K562 (cell line): ENCODE data around the gene CARD11. TPM values are rescaled to one million over a fixed set of nuclear protein-coding genes. Genes with fewer than 3 reads are reported as not detected.

Experiments used
- ATAC-seq: fragments of 200-7000 bp; cut with Tn5 transposase; 3 replicates; pipeline ENCODE4 v1.9.1; 2020; ENCODE audit warnings: moderate library complexity
- BruUV-seq: library from RNA; stranded (reverse); fragments of 400-500 nt; replicated peaks from 2 replicates; lab custom pipeline; 2021; lab: Mats Ljungman, UMichigan
- CTCF ChIA-PET: fragments of 300-600 bp; formaldehyde crosslinking; extraction: SDS; loops from one replicate; lab custom pipeline; 2021; ENCODE audit warnings: low intra/inter-chr PET ratio; lab: Yijun Ruan, JAX
- POLR2A ChIA-PET: fragments of 300-600, 350-650 bp; sonication (Branson Sonifier 250); formaldehyde crosslinking; extraction: SDS; loops from one replicate; lab custom pipeline; 2021; ENCODE audit warnings: antibody characterized with exemption, inconsistent platforms; lab: Yijun Ruan, JAX
- DNase-seq, 4 experiments: peaks; one replicate each; pipeline versions ENCODE4 v3.0.0 to v3.0.0-alpha.2; 2011 to 2018; ENCODE audit warnings: low spot score in 3 of 4, mixed read lengths in 3 of 4; ENCODE audit errors: extremely low read depth in 1 of 4
- FAIRE-seq: peaks from 2 replicates; lab custom pipeline; 2011; peaks lifted over from hg19 to GRCh38; lab: Jason Lieb, UNC
- H2AFZ ChIP-seq: 2 replicates; pipeline ENCODE4 v1.6.0; 2011; ENCODE audit warnings: low read depth, low read length, control low read depth, inconsistent platforms
- H3K27ac ChIP-seq: fragments of 200-600 bp; 3 replicates; pipeline ENCODE4 v1.8.0; 2011; ENCODE audit warnings: low read depth, mild to moderate bottlenecking, control low read depth, inconsistent platforms, low read length, moderate library complexity, mixed read lengths; ENCODE audit errors: extremely low read depth
- H3K27me3 ChIP-seq, 2 experiments: fragments of 300-600 bp in 1 of 2; 2 replicates in 1 of 2; 3 replicates in 1 of 2; pipeline versions ENCODE4 v1.6.0 to v1.8.0; 2011; ENCODE audit warnings: inconsistent platforms in 2 of 2, low read length in 2 of 2, mild to moderate bottlenecking in 1 of 2, mixed read lengths in 1 of 2, moderate library complexity in 1 of 2; ENCODE audit not compliant: control insufficient read depth in 2 of 2, insufficient read depth in 2 of 2
- H3K36me3 ChIP-seq: fragments of 300-600 bp; 3 replicates; pipeline ENCODE4 v1.8.0; 2011; ENCODE audit warnings: mild to moderate bottlenecking, low read length, inconsistent platforms; ENCODE audit not compliant: control insufficient read depth, insufficient read depth
- H3K4me1 ChIP-seq, 2 experiments: fragments of 200-600 bp in 1 of 2; replicated peaks in 1 of 2; 2 replicates in 1 of 2; 3 replicates in 1 of 2; pipeline versions ENCODE4 v1.5.1 to v1.8.0; 2011; ENCODE audit warnings: inconsistent platforms in 2 of 2, low read length in 2 of 2, mild to moderate bottlenecking in 1 of 2, mixed read lengths in 1 of 2, moderate library complexity in 1 of 2; ENCODE audit not compliant: control insufficient read depth in 2 of 2, insufficient read depth in 2 of 2
- H3K4me2 ChIP-seq: 2 replicates; pipeline ENCODE4 v1.6.1; 2011; ENCODE audit warnings: low read length, control low read depth, inconsistent platforms, mixed read lengths; ENCODE audit not compliant: insufficient read depth
- H3K4me3 ChIP-seq: fragments of 200-600 bp; sonication (generic), shearing (Covaris generic); 2 replicates; pipeline ENCODE4 v1.5.1; 2016; ENCODE audit warnings: control low read depth, inconsistent platforms
- H3K79me2 ChIP-seq: fragments of 200-600 bp; 3 replicates; pipeline ENCODE4 v1.8.0; 2011; ENCODE audit warnings: low read length, inconsistent platforms; ENCODE audit not compliant: control insufficient read depth, insufficient read depth
- H3K9ac ChIP-seq, 2 experiments: 2 replicates each; pipeline versions ENCODE4 v1.6.0 to v1.6.1; 2011; ENCODE audit warnings: low read depth in 2 of 2, low read length in 2 of 2, control low read depth in 1 of 2, inconsistent platforms in 1 of 2, mild to moderate bottlenecking in 1 of 2, mixed read lengths in 1 of 2; ENCODE audit not compliant: insufficient read depth in 1 of 2
- H3K9me1 ChIP-seq: one replicate; pipeline ENCODE4 v1.6.0; 2011; ENCODE audit warnings: inconsistent platforms, mild to moderate bottlenecking, low read length, moderate library complexity; ENCODE audit not compliant: control insufficient read depth, insufficient read depth
- H3K9me3 ChIP-seq: replicated peaks from 2 replicates; pipeline ENCODE4 v1.5.1; 2011; ENCODE audit warnings: low read depth, low read length, inconsistent platforms; ENCODE audit not compliant: control insufficient read depth, insufficient read depth
- H4K20me1 ChIP-seq: replicated peaks from 2 replicates; pipeline ENCODE4 v1.6.1; 2011; ENCODE audit warnings: low read length, inconsistent platforms, mixed read lengths; ENCODE audit not compliant: control insufficient read depth, insufficient read depth
- CBX1 ChIP-seq: sonication (generic); IDR thresholded peaks from 2 replicates; pipeline ENCODE4 v1.6.1; 2016; ENCODE audit warnings: antibody characterized with exemption, low read depth, mild to moderate bottlenecking
- CCAR2 ChIP-seq: fragments of 200-400 bp; formaldehyde crosslinking; IDR thresholded peaks from 2 replicates; pipeline ENCODE4 v1.6.1; 2017; ENCODE audit warnings: mild to moderate bottlenecking, low read depth, low read length
- CHD1 ChIP-seq: fragments of 200-600 bp; sonication (generic); IDR thresholded peaks from one replicate; pipeline ENCODE4 v1.6.1; 2012; ENCODE audit warnings: mild to moderate bottlenecking, moderate library complexity, low read length, inconsistent platforms
- FOSL1 ChIP-seq: fragments of 200-800 bp; sonication (Bioruptor generic); conservative IDR thresholded peaks from 2 replicates; pipeline ENCODE4 v1.6.1; 2016; ENCODE audit warnings: missing genetic modification characterization, missing compliant biosample characterization
- GABPA ChIP-seq: fragments of 200-800 bp; sonication (Bioruptor generic); conservative IDR thresholded peaks from 2 replicates; pipeline ENCODE4 v1.6.1; 2016; ENCODE audit warnings: low read depth, missing genetic modification characterization, missing compliant biosample characterization
- POLR3A ChIP-seq: IDR thresholded peaks from 2 replicates; pipeline ENCODE4 v1.6.1; 2011; ENCODE audit warnings: borderline replicate concordance, mild to moderate bottlenecking, moderate library complexity; ENCODE audit not compliant: insufficient read length, insufficient read depth; ENCODE audit errors: extremely low read depth
- SMARCB1 ChIP-seq: IDR thresholded peaks from 2 replicates; pipeline ENCODE4 v1.6.1; 2011; ENCODE audit warnings: improper control_type of control experiment, low read depth; ENCODE audit not compliant: insufficient read length
- SUPT5H ChIP-seq: fragments of 450-650 bp; IDR thresholded peaks from 2 replicates; pipeline ENCODE4 v1.6.1; 2016
- ZNF134 ChIP-seq: fragments of 250-450 bp; sonication (Bioruptor Pico); conservative IDR thresholded peaks from 2 replicates; pipeline ENCODE4 v1.4.0; 2020
- ZNF41 ChIP-seq: fragments of 250-450 bp; sonication (Bioruptor Pico); conservative IDR thresholded peaks from 2 replicates; pipeline ENCODE4 v1.4.0; 2020; ENCODE audit warnings: mild to moderate bottlenecking
- ZNF766 ChIP-seq: fragments of 200-800 bp; sonication (Bioruptor generic); conservative IDR thresholded peaks from 2 replicates; pipeline ENCODE4 v1.6.1; 2016; ENCODE audit warnings: missing genetic modification characterization, missing compliant biosample characterization
- WGBS: fragments of 100-300 bp; shearing (Covaris generic); methylation state at CpG from one replicate; pipeline ENCODE4 v1.1.6; 2016; ENCODE audit warnings: low coverage, mixed read lengths; ENCODE audit not compliant: insufficient coverage; ENCODE audit errors: missing lambda C conversion rate; 5-methylcytosine and 5-hydroxymethylcytosine counted together
- in situ Hi-C: fragments of 300-500 bp; cut with MboI; formaldehyde crosslinking; loops from 4 replicates; pipeline ENCODE4 v1.15.0; 2018; ENCODE audit warnings: inconsistent platforms, mixed read lengths
- intact Hi-C: fragments of 100-400 bp; cut with micrococcal nuclease; formaldehyde crosslinking; loops from 2 replicates; pipeline ENCODE4 v1.14.2; 2022
- polyA plus RNA-seq, 8 experiments: library from polyadenylated mRNA; depleted of rRNA in 4 of 8; stranded (reverse) in 5 of 8; unstranded in 3 of 8; fragments of >200 nt; fragmentation: Nextera tagmentation in 2 of 8; fragmentation: Illumina TruSeq in 1 of 8; extraction: Ambion mirVana in 2 of 8; extraction: Trizol in 1 of 8; gene quantifications; 2 replicates each; pipeline versions ENCODE4 v1.2.1 to v1.2.3, GENCODE V29; 2011 to 2014; ENCODE audit warnings: inconsistent platforms in 1 of 8, missing spikeins in 1 of 8
- total RNA-seq, 7 experiments: library from RNA; depleted of rRNA in 6 of 7; stranded (reverse); fragments of >200 nt in 6 of 7; fragmentation: Illumina TruSeq in 2 of 7; extraction: Trizol in 2 of 7; gene quantifications; 2 replicates each; pipeline versions ENCODE4 v1.2.1 to v1.2.3, GENCODE V29; 2011 to 2021; ENCODE audit warnings: low replicate concordance in 1 of 7
- TF ChIP-seq, protein P1 (sequence below): sonication (generic); formaldehyde crosslinking; IDR thresholded peaks from 2 replicates; pipeline ENCODE4 v1.9.0; 2022; ENCODE audit warnings: mild to moderate bottlenecking, missing genetic modification reagents
- TF ChIP-seq, protein P2 (sequence below): fragments of 450-650 bp; IDR thresholded peaks from 2 replicates; pipeline ENCODE4 v1.6.1; 2016; ENCODE audit warnings: low read depth, mild to moderate bottlenecking, moderate library complexity
- TF ChIP-seq, protein P3 (sequence below), 2 experiments: IDR thresholded peaks; 2 replicates each; pipeline ENCODE4 v1.6.1; 2012; ENCODE audit warnings: improper control_type of control experiment in 2 of 2, low read depth in 2 of 2, low read length in 2 of 2, borderline replicate concordance in 1 of 2
- TF ChIP-seq, protein P4 (sequence below): fragments of 250-450 bp; sonication (Bioruptor Pico); IDR thresholded peaks from 2 replicates; pipeline ENCODE4 v1.8.0; 2021; ENCODE audit warnings: moderate library complexity, mild to moderate bottlenecking, inconsistent platforms
- TF ChIP-seq, protein P5 (sequence below): fragments of 250-450 bp; sonication (Bioruptor Pico); IDR thresholded peaks from 2 replicates; pipeline ENCODE4 v1.5.0; 2021

CARD11 gene
- total and polyA plus RNA-seq, 9 of the 15 experiments (the other 6 are each of a cell fraction or from before 2014, with no cell fraction given), result 0.07 to 12.8 (median 5.7) TPM

DNA sequence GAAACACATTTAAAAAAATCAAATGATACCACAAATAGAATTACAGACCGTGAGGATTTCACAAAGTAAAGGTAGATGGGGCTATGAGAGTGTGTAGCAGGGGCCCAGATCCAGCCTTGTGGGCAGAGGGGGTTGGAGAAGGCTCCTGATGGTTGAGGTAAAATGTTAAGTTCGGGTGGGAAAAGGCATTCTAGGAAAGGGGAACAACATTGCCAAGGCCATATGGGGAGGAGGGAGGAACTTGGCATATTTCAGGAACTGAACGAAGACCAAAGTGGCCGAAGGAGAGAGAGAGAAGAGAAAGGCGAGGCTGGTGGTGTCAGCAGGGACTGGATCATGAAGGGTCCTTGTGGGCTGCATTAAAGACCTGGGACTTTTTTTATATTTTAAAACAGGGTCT, 98.9 kb downstream of the CARD11 start:
- ChIA-PET POLR2A (no interaction called here), CTCF (no interaction called here)
- Histone ChIP-seq H3K4me2 (no peak overlapping the region), H3K27me3 (no peaks in the 10 kb centered on the region), H3K9me3 (0 out of 2 replicates have a peak, but pooled peaks cover 2% of the 10 kb centered on the region), H3K9me1 (no peaks in the 10 kb centered on the region), H3K36me3 (peaks cover 3% of the 10 kb centered on the region; the same call in 1 of the 3 replicates), H4K20me1 (no peaks in the 10 kb centered on the region), H2AFZ (no peak overlapping the region), H3K9ac (no peak overlapping the region), H3K79me2 (no peaks in the 10 kb centered on the region), H3K27ac (no peak overlapping the region), H3K4me1 (no peaks in the 10 kb centered on the region), H3K4me3 (no peak overlapping the region)
- BruUV-seq, result no TSS peak
- DNase-seq (no peak), ATAC-seq (no peak), FAIRE-seq (no peak)
- intact Hi-C loops, result no loop called here
- in situ Hi-C loops, result no loop called here
- WGBS, result 46% methylated on average over 3 of the region's 5 CpGs
- TF ChIP-seq FOSL1 (tag) (no peak), SMARCB1 (no peak), ZNF134 (CRISPR knock-in tag) (no peak), GABPA (no peak), SUPT5H (no peak), ZNF41 (CRISPR knock-in tag) (no peak), POLR3A (no peak), ZNF766 (CRISPR knock-in tag) (no peak), CCAR2 (no peak), CBX1 (no peak), CHD1 (no peak)
- TF ChIP-seq, protein P1, sequence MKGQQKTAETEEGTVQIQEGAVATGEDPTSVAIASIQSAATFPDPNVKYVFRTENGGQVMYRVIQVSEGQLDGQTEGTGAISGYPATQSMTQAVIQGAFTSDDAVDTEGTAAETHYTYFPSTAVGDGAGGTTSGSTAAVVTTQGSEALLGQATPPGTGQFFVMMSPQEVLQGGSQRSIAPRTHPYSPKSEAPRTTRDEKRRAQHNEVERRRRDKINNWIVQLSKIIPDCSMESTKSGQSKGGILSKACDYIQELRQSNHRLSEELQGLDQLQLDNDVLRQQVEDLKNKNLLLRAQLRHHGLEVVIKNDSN (CRISPR knock-in tag), result no peak
- TF ChIP-seq, protein P2, sequence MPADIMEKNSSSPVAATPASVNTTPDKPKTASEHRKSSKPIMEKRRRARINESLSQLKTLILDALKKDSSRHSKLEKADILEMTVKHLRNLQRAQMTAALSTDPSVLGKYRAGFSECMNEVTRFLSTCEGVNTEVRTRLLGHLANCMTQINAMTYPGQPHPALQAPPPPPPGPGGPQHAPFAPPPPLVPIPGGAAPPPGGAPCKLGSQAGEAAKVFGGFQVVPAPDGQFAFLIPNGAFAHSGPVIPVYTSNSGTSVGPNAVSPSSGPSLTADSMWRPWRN, result no peak
- TF ChIP-seq, protein P3, sequence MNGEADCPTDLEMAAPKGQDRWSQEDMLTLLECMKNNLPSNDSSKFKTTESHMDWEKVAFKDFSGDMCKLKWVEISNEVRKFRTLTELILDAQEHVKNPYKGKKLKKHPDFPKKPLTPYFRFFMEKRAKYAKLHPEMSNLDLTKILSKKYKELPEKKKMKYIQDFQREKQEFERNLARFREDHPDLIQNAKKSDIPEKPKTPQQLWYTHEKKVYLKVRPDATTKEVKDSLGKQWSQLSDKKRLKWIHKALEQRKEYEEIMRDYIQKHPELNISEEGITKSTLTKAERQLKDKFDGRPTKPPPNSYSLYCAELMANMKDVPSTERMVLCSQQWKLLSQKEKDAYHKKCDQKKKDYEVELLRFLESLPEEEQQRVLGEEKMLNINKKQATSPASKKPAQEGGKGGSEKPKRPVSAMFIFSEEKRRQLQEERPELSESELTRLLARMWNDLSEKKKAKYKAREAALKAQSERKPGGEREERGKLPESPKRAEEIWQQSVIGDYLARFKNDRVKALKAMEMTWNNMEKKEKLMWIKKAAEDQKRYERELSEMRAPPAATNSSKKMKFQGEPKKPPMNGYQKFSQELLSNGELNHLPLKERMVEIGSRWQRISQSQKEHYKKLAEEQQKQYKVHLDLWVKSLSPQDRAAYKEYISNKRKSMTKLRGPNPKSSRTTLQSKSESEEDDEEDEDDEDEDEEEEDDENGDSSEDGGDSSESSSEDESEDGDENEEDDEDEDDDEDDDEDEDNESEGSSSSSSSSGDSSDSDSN (IDR thresholded peaks at IDR 0.05; ENCODE audit: borderline replicate concordance in 1 of 2, low read depth in 2 of 2, low read length in 2 of 2), result no peak
- TF ChIP-seq, protein P4, sequence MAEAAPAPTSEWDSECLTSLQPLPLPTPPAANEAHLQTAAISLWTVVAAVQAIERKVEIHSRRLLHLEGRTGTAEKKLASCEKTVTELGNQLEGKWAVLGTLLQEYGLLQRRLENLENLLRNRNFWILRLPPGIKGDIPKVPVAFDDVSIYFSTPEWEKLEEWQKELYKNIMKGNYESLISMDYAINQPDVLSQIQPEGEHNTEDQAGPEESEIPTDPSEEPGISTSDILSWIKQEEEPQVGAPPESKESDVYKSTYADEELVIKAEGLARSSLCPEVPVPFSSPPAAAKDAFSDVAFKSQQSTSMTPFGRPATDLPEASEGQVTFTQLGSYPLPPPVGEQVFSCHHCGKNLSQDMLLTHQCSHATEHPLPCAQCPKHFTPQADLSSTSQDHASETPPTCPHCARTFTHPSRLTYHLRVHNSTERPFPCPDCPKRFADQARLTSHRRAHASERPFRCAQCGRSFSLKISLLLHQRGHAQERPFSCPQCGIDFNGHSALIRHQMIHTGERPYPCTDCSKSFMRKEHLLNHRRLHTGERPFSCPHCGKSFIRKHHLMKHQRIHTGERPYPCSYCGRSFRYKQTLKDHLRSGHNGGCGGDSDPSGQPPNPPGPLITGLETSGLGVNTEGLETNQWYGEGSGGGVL (CRISPR knock-in tag), result no peak
- TF ChIP-seq, protein P5, sequence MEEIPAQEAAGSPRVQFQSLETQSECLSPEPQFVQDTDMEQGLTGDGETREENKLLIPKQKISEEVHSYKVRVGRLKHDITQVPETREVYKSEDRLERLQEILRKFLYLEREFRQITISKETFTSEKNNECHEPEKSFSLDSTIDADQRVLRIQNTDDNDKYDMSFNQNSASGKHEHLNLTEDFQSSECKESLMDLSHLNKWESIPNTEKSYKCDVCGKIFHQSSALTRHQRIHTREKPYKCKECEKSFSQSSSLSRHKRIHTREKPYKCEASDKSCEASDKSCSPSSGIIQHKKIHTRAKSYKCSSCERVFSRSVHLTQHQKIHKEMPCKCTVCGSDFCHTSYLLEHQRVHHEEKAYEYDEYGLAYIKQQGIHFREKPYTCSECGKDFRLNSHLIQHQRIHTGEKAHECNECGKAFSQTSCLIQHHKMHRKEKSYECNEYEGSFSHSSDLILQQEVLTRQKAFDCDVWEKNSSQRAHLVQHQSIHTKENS (CRISPR knock-in tag), result no peak
